Activated T-cell treated with anti-CD3 and anti-CD28 coated beads, Interleukin-2, amount 50 U/mL, for 72 hours (primary cell): Measurements from ENCODE around the gene KDM4F. TPM values are rescaled to one million over a fixed set of nuclear protein-coding genes. Genes with fewer than 3 reads are reported as not detected.
A peak's percentile ranks its signal among the peaks of the same experiment; 100 is the strongest.
"Not testable (repeated sequence)": the region's sequence is repeated elsewhere in the genome, so short reads cannot be mapped to it uniquely, and the experiment has no call there.

Experiments
- ATAC-seq, 2 donors: fragments of 150-1000 bp; cut with Tn5 transposase; replicated peaks in 1 of 2; 2 replicates each; pipeline ENCODE4 v1.10.0; 2021; ENCODE audit warnings: moderate library complexity in 2 of 2, mild to moderate bottlenecking in 1 of 2
- DNase-seq, 2 donors: peaks; one replicate each; pipeline ENCODE4 v3.0.0; 2021 to 2022; ENCODE audit warnings: mixed read lengths in 1 of 2
- H3K27ac Mint-ChIP-seq: one replicate; pipeline ENCODE4 v1.8.0; 2022; ENCODE audit warnings: mild to moderate bottlenecking, moderate library complexity, mixed read lengths
- H3K27me3 Mint-ChIP-seq: one replicate; pipeline ENCODE4 v1.8.0; 2022; ENCODE audit warnings: low read depth, mixed read lengths
- H3K36me3 Mint-ChIP-seq, 2 donors: one replicate each; pipeline ENCODE4 v1.8.0; 2022; ENCODE audit warnings: mixed read lengths in 2 of 2, mild to moderate bottlenecking in 1 of 2; ENCODE audit not compliant: insufficient read depth in 2 of 2
- H3K4me1 Mint-ChIP-seq: one replicate; pipeline ENCODE4 v1.8.0; 2022; ENCODE audit warnings: low read depth, mixed read lengths
- H3K4me3 Mint-ChIP-seq, 2 donors: one replicate each; pipeline ENCODE4 v1.8.0; 2022; ENCODE audit warnings: mild to moderate bottlenecking in 2 of 2, mixed read lengths in 2 of 2, moderate library complexity in 2 of 2
- H3K9me3 Mint-ChIP-seq, 2 donors: one replicate each; pipeline ENCODE4 v1.8.0; 2022; ENCODE audit warnings: mixed read lengths in 2 of 2
- total RNA-seq, 2 donors: library from RNA; stranded (reverse); gene quantifications; one replicate each; pipeline ENCODE4 v1.2.3, GENCODE V29; 2022

The KDM4F gene
- not detected for total RNA-seq

- not testable (repeated sequence) for H3K4me3 Mint-ChIP-seq
- peaks cover 36% of the 10 kb centered on the region for H3K27me3 Mint-ChIP-seq
Observed at GRCh38 chr11:95049122-95049521, at the start of gene KDM4F. Gene KDM4F (plus strand): TSS chr11:95049422.

GRCh38 chr11:95003716-95004115 lies 45.5 kb upstream of the KDM4F start:
- H3K4me3 Mint-ChIP-seq: no peak overlapping the region
- peaks cover 5% of the 10 kb centered on the region for H3K27me3 Mint-ChIP-seq
- H3K9me3 Mint-ChIP-seq: no peaks in the 10 kb centered on the region
- H3K36me3 Mint-ChIP-seq: no peaks in the 10 kb centered on the region
- ATAC-seq (no peak), DNase-seq (no peak)
- H3K4me1 Mint-ChIP-seq: no peaks in the 10 kb centered on the region
- H3K27ac Mint-ChIP-seq: no peak overlapping the region

More at GRCh38 chr11:95049122-95049521, at the start of gene KDM4F:
- H3K9me3 Mint-ChIP-seq, ATAC-seq, H3K27ac Mint-ChIP-seq, H3K36me3 Mint-ChIP-seq, DNase-seq, H3K4me1 Mint-ChIP-seq: not testable (repeated sequence)

DNA sequence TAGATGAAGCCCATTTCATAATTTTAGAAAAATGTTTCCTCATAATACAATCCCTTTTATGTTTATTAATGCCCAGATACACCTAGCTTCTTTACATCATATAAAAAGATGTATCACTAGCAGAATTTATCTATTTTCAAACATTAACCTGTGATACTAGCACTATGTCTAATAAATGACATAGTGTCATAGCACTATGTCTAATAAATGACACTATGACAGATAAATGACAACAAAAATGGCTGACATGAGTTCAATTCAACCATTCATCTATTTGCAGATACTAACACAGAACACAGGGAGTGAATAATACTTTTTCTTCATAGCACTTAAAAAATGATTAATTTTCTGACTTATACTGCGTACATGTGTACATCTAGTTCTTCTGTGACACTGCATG lies 43.6 kb upstream of the KDM4F start:
- no peaks in the 10 kb centered on the region for H3K36me3 Mint-ChIP-seq
- no peaks in the 10 kb centered on the region for H3K9me3 Mint-ChIP-seq
- DNase-seq (no peak), ATAC-seq (no peak)
- no peak overlapping the region for H3K4me3 Mint-ChIP-seq
- H3K27ac Mint-ChIP-seq: peak overlapping the region; percentile 64
- H3K4me1 Mint-ChIP-seq: no peaks in the 10 kb centered on the region
- peaks cover 19% of the 10 kb centered on the region for H3K27me3 Mint-ChIP-seq

GRCh38 chr11:95011376-95011775 lies 37.8 kb upstream of the KDM4F start:
- no peaks in the 10 kb centered on the region for H3K9me3 Mint-ChIP-seq
- no peak overlapping the region for H3K27ac Mint-ChIP-seq
- no peaks in the 10 kb centered on the region for H3K4me1 Mint-ChIP-seq
- no peak overlapping the region for H3K4me3 Mint-ChIP-seq
- no peaks in the 10 kb centered on the region for H3K36me3 Mint-ChIP-seq
- no peak for DNase-seq
- H3K27me3 Mint-ChIP-seq: peaks cover 19% of the 10 kb centered on the region
- no peak for ATAC-seq

GRCh38 chr11:95014184-95014821 lies 34.9 kb upstream of the KDM4F start:
- Mint-ChIP-seq H3K27ac (no peak overlapping the region), H3K4me1 (no peaks in the 10 kb centered on the region), H3K4me3 (no peak overlapping the region), H3K9me3 (no peaks in the 10 kb centered on the region), H3K27me3 (peaks cover 14% of the 10 kb centered on the region), H3K36me3 (no peaks in the 10 kb centered on the region)
- no peak for ATAC-seq
- no peak for DNase-seq

- DNase-seq: no peak
- Mint-ChIP-seq H3K4me3 (no peak overlapping the region), H3K9me3 (no peaks in the 10 kb centered on the region), H3K4me1 (no peaks in the 10 kb centered on the region), H3K27me3 (peaks cover 5% of the 10 kb centered on the region), H3K36me3 (no peaks in the 10 kb centered on the region), H3K27ac (no peak overlapping the region)
- ATAC-seq: no peak
Observed at GRCh38 chr11:95016139-95016538, 33.1 kb upstream of the KDM4F start.

- H3K4me1 Mint-ChIP-seq, ATAC-seq, DNase-seq, H3K36me3 Mint-ChIP-seq, H3K4me3 Mint-ChIP-seq, H3K27ac Mint-ChIP-seq, H3K9me3 Mint-ChIP-seq, H3K27me3 Mint-ChIP-seq: not testable (repeated sequence)
Observed at GRCh38 chr11:95021468-95021867, 27.8 kb upstream of the KDM4F start.

DNA sequence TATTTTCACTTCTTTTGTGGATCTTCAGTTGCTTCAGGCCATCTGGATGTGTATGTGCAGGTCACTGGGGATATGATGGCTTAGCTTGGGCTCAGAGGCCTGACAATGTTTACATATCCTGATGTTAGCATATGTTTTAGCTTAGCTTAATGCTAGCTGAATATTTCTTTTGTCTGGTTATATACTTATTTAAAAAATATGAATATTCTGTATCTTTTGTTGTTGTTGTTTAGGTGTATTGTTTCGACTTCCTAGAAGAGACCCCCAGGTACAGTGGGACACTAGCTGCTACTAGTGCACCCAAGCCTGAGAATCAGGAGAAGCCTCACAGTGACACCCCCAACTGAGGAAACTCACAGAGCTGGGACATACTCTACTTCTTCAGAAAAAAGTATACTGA lies 24.3 kb upstream of the KDM4F start, which contains the start of gene KDM4E:
KDM4E (plus strand) TSS at position 301 of the 400 bp plus-strand sequence. CDS start 300 bp downstream, outside the sequence.
- Mint-ChIP-seq H3K27ac (no peak within 1 kb of the TSS), H3K27me3 (no peaks in the 10 kb centered on the region), H3K4me1 (no peaks in the 10 kb centered on the region), H3K9me3 (no peaks in the 10 kb centered on the region), H3K4me3 (no peak within 1 kb of the TSS), H3K36me3 (no peaks in the 10 kb centered on the region)
- ATAC-seq (no peak), DNase-seq (no peak)

DNA sequence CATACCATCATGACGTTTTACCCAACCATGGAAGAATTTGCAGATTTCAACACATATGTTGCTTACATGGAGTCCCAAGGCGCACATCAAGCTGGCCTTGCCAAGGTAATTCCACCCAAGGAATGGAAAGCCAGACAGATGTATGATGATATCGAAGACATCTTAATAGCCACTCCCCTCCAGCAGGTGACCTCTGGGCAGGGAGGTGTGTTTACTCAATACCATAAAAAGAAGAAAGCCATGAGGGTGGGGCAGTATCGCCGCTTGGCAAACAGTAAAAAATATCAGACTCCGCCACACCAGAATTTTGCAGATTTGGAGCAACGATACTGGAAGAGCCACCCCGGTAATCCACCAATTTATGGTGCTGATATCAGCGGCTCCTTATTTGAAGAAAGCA lies 23.6 kb upstream of the KDM4F start:
- not testable (repeated sequence) for H3K36me3 Mint-ChIP-seq, H3K4me1 Mint-ChIP-seq, H3K4me3 Mint-ChIP-seq, H3K9me3 Mint-ChIP-seq, ATAC-seq, H3K27me3 Mint-ChIP-seq, H3K27ac Mint-ChIP-seq, DNase-seq

- Mint-ChIP-seq H3K36me3 (no peaks in the 10 kb centered on the region), H3K4me3 (no peak overlapping the region), H3K27ac (no peak overlapping the region), H3K9me3 (no peaks in the 10 kb centered on the region), H3K27me3 (peaks cover 18% of the 10 kb centered on the region), H3K4me1 (no peaks in the 10 kb centered on the region)
- DNase-seq (no peak), ATAC-seq (no peak)
Observed at GRCh38 chr11:95028357-95028756, 20.9 kb upstream of the KDM4F start.

DNA sequence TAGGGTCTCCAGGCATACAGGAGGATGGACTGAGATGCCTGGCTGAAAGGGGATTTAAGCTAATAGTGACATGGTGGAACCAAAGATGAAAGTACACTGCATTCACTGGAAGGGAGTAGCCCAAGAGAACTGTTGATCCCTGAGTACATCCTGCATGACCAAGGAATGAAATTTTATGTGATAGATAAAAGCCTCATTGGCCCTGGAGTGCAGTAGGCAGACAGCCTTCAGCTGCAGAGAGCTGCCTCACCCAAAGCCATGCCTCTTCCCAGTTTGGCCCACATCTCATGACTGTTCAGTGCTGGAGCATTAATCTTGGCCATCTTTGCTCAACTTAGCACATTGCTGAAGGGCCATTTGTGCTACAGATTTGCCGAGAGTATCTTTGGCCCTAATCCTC lies 16.2 kb upstream of the KDM4F start:
- H3K36me3 Mint-ChIP-seq: no peaks in the 10 kb centered on the region
- no peaks in the 10 kb centered on the region for H3K4me1 Mint-ChIP-seq
- peaks cover 40% of the 10 kb centered on the region for H3K27me3 Mint-ChIP-seq
- no peak for ATAC-seq
- no peak overlapping the region for H3K4me3 Mint-ChIP-seq
- no peak for DNase-seq
- H3K9me3 Mint-ChIP-seq: no peaks in the 10 kb centered on the region
- H3K27ac Mint-ChIP-seq: no peak overlapping the region

DNA sequence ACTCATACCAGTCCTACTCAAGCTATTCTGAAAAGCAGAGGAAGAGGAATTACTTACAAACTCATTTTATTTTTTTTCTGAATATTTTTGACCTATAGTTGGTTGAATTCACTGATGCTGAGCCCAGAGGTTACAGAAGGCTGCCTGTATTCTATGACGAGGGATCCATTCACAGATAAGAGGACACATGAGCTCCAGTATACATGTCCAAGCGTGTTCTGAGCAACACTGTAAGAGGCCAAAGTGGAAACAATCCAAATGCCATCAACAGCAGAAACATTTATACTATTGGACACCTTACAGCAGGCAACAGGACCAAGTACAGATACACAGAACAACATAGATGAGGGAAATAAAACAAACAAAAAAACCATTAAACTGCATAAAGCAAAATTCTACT lies 13.9 kb upstream of the KDM4F start:
- DNase-seq: no peak

DNA sequence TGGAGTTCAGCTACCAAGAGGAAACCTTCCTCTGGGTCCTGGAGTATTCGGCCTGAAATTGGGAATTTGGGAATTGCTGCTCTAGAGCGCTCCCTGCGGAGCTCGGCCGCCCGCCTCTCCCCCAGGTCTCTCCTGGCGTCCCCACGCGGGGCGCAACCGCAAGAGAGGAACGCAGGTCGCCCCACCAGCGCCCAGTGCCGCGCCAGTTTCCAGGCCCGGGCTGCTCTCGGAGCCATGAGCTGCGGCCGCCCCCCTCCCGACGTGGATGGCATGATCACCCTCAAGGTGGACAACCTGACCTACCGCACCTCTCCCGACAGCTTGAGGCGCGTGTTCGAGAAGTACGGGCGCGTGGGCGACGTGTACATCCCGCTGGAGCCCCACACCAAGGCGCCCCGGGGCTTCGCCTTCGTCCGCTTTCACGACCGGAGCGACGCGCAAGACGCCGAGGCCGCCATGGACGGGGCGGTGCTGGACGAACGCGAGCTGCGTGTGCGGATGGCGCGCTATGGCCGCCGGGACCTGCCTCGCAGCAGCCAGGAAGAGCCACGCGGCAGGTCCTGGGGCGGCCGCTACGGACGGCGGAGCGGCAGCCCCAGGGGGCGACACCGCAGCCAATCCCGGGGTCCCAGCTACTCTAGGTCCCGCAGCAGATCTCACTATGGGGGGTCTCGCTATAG lies 11.7 kb upstream of the KDM4F start:
- H3K4me3 Mint-ChIP-seq: peak overlapping the region in 1 of 2 donors; percentile 55
- H3K4me1 Mint-ChIP-seq, H3K36me3 Mint-ChIP-seq, H3K9me3 Mint-ChIP-seq, H3K27ac Mint-ChIP-seq: not testable (repeated sequence)
- DNase-seq (peak; percentile 21 to 24), ATAC-seq (peak; percentile 67 to 74)
- peaks cover 53% of the 10 kb centered on the region for H3K27me3 Mint-ChIP-seq

More for the DNA sequence above, 13.9 kb upstream of the KDM4F start:
- Mint-ChIP-seq H3K36me3 (no peaks in the 10 kb centered on the region), H3K9me3 (no peaks in the 10 kb centered on the region), H3K4me1 (no peaks in the 10 kb centered on the region), H3K27me3 (peaks cover 49% of the 10 kb centered on the region), H3K4me3 (no peak overlapping the region), H3K27ac (no peak overlapping the region)
- no peak for ATAC-seq

DNA sequence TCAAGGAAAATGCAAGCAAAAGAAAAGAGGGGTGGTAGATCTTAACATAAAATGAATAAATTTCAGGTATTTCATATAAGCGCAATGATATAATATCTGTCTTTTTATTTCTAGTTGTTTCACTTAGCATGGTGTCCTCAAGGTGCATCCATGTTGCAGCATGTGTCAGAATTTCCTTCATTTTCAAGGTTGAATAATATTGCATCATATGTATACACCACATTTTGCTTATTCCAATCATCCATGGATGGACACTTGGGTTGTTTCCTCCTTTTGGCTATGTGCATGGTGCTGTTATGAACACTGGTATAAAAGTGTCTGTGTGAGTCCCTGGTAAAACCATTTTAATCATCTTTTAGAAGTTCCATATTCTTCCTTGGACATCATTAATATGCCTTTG lies 7.0 kb upstream of the KDM4F start:
- Mint-ChIP-seq H3K27ac (no peak overlapping the region), H3K9me3 (no peaks in the 10 kb centered on the region), H3K36me3 (no peaks in the 10 kb centered on the region), H3K4me3 (no peak overlapping the region), H3K27me3 (peaks cover 48% of the 10 kb centered on the region), H3K4me1 (no peaks in the 10 kb centered on the region)
- DNase-seq (no peak), ATAC-seq (no peak)
